Cortex of kidney (tissue), 1 donor: ENCODE results near the gene ALKBH8.
"Not testable (repeated sequence)": the region's sequence is repeated elsewhere in the genome, so short reads cannot be mapped to it uniquely, and the experiment has no call there.

ENCODE experiments used
- DNase-seq: peaks from one replicate; lab custom pipeline; 2025; lab: John Stamatoyannopoulos, UW

Gene ALKBH8, protein sequence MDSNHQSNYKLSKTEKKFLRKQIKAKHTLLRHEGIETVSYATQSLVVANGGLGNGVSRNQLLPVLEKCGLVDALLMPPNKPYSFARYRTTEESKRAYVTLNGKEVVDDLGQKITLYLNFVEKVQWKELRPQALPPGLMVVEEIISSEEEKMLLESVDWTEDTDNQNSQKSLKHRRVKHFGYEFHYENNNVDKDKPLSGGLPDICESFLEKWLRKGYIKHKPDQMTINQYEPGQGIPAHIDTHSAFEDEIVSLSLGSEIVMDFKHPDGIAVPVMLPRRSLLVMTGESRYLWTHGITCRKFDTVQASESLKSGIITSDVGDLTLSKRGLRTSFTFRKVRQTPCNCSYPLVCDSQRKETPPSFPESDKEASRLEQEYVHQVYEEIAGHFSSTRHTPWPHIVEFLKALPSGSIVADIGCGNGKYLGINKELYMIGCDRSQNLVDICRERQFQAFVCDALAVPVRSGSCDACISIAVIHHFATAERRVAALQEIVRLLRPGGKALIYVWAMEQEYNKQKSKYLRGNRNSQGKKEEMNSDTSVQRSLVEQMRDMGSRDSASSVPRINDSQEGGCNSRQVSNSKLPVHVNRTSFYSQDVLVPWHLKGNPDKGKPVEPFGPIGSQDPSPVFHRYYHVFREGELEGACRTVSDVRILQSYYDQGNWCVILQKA

DNA sequence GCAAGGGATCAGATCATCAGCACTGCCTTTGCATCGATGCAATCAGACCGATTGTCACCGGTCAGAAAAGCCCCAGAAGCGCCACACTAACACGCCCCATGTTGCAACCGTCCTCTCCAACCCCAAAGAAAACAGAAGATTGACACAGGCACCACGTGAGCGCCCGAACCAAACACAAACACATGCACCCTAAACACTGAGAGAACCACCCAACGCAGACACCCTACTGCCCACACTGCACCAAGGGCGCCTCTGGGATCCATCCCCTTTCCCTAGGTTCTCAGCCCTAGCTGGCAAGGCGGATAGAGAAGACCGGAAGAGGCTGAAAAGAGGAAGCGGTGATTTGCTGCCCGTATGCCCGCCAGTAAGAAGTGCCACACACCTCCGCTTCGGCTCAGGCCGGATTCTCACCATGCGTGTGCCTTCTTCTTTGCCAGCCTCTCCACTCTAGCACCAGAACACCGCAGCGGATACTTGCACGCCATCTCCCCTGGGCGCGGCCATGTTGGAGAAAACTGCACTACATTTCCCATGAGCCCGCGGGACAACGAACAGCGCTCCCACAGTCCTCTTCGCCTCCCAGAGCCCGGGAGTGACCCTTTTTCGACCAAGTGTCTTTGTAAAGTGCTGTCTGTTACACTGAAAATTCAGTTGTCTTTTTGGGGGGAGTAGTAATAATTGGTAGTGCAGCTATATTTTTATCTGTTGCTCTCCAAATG is at the start of gene ALKBH8:
ALKBH8 (minus strand) TSS at position 517 of the 719 bp plus-strand sequence. CDS start 4,842 bp downstream, outside the sequence.
- no peak for DNase-seq

DNA sequence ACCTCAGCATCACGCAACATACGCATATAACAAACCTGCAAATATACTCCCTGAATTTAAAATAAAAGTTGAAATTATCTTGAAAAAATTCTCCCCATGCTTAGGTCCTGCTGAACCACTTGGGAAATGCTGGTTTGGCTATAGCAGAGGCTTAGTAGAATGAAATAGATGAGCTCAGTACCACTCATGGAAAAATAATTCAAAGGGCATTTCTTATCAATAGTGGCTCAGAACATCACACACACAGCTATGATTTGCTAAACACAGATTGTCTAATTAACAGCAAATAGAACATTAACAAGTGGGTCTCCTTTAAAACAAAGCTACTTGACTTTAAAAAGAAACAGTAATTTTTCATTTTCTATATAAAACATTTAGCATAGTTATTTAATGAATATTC is 46.9 kb upstream of the ALKBH8 start:
- no peak for DNase-seq

DNA sequence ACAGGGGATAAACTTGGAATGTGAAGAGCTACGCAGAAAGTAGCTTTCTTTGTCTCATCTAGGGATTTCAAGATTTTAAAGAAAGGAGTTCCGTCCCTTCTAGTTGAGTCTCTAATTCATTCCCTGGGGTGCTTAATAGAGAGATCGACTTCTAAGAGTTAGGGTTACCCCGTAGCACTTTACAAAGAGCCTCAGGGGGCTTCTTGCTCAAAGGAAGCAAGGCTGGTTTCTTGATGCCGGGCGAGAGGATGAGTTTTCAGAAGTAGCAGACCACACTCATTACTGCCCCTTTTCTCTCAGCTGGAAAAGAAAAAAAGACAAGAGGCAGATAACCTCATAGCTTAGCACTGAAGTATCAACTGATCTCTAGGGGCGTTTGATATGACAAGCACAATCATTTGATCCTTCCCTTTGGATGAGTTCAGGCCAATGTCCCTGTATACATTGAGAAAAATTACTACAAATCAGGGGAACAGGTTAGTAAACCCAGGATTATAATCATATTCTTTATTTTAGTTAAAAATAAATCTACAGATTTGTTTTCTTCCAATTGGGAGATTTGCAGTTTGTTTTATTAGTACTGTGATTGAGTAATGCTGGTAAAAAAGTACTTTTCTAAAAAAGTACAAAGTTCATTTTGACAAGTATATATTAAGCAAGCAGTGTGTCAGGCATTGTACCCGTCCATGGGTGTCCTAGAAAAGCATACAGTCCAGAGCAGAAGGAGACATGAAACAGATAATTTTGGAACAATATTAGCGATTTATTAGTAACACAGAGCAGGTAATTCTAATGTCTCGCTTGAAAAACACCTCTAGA is 44.1 kb upstream of the ALKBH8 start:
- no peak for DNase-seq

DNA sequence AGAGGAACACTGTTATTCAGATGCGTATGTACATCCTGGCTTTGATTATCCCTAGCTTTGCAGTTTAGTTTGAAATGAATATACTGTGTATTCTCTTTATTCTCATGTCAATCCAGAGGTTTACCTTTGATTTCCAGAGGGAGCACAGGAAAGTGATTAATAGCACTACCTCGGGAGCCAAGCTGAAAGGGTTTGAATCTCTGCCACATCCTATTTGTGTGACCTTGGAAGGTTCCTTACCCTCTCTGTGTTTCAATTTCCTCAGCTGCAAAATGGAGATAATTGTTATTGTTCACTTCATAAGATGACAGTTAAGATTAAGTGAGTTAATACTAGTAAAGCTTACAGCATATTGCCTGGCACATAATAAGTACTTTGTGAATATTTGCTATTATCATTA is 43.3 kb upstream of the ALKBH8 start:
- no peak for DNase-seq

DNA sequence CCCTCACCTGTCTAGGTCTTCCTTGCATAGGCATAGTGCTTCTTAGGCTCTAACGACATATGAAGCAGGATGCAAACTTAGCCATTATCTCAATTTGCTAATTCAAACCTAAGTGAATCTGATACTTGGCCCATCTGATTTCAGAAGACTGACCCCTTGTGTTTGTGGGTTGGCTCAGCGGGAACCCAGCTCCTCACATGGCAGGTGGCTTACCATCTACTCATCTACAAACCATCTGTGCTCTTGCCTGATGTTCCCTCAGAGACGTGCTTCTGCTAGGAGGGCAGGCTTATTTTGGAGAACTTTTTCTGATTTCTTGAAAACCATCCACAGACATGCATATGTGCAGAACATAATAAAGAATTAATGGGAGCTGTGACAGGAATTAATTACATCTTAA is 40.6 kb upstream of the ALKBH8 start:
- no peak for DNase-seq

DNA sequence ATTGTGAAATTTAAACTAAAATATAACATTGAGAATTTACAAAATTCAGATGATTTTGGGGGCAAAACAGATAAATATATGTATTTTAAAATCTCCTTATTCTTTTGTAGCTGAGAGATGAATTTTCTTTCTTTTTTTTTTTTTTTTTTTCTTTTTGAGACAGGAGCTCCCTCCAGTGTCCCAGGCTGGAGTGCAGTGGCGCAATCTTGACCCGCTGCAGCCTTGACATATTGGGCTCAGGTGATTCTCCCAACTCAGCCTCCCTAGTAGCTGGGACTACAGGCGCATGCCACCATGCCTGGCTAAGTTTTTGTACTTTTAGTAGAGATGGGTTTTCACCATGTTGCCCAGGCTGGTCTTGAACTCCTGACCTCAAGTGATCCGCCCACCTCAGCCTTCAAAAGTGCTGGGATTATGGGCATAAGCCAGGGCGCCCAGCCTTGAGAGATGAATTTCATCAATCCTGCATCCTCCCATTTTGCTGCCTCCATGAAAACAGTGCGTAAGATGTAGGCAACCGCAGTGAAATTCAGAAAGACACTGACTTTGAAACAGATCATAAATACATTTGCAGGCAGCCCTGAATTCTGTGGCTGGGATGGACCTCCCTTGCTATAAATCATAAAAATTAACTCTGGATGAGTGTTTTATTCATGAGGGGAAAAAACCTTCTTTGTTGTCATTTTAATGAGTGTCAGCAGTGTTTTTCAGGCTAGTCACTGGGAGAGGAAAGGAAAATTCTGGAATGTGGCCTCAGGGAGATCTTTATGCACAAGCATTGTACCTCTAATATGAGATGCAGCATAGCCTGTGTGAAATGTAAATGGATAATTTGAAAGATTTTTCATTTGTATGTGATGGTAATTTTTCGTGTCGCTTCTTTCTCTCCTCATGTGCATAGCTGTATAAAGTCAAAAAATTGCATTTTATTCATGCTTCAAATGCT is 39.8 kb upstream of the ALKBH8 start:
- DNase-seq = no peak

DNA sequence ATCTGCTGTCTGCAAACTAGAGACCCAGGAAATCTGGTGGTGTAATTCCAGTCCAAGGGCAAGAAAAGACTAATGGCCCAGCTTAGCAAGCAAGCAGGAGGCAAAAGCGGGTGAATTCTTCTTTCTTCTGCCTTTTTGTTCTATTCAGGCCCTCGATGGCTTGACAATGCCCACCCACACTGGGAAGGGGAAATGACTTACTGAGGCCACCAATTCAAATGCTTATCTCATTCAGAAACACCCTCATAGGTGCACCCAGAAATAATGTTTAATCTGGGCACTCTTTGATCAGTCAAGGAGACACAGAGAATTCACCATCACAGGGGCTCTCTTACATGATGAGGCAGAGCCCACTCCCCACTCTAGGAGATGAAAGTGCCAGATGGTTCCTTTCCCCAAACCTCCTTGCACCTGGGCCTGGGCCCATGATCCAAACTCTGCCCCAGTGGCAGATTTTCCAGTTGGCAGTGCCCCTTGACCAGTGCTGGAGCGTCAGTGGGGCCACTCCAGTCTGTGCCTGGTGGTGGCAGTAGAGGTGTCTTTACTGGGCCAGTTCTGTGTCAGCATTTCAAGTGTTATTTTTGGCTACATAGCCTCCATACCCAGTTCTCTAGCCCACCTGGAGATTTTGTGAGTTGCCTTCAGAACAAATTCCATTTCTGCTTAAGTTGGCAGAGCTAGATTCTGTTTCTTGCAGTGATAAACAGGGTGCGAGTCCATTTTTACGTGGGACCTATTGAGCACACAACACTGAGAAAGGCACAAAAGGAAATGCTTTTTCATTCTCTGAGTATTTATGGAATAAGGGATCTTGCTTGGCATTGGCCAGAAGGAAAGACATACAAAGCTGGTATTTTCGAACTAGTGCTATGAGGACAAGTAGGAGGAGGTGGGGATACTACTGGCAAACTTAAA is 32.9 kb upstream of the ALKBH8 start:
- no peak for DNase-seq

DNA sequence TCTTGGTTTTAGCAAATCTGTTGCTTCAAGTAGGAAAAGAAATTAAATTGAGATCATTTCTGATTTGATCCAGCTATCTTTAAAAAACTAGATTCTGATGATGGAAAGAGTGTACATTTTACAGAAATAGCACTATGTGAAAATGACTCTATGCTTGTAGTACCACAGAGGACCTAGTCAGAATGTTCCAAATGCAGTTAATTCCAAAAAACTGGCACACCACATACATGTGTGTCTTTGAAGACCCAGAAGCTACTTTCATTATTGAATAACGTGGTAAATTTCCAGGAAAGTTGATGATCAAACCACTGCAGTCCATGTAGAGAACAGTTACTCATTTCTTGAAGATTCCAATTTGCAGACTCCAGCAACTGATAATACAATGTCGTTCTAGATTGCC is 29.2 kb upstream of the ALKBH8 start:
- DNase-seq = no peak

DNA sequence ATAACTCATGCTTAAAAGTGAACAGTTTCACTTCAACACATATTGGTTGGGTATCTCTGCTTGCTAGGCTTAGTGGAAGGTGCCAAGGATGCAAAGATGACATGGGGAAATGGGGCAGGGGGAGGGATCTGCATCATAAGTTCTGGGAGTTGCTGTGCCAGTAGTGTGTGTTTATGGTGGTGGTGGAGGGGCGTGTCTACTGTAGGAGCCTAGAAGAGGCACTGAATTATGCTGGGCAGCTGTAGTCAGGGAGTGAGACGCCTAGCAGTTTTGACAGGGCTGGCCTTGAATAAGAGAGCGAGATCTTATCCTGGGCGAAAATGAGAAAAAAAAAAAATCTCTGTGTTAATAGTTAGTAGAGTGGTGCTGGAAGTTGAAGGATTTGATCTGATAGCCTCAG is 28.4 kb upstream of the ALKBH8 start:
- no peak for DNase-seq

DNA sequence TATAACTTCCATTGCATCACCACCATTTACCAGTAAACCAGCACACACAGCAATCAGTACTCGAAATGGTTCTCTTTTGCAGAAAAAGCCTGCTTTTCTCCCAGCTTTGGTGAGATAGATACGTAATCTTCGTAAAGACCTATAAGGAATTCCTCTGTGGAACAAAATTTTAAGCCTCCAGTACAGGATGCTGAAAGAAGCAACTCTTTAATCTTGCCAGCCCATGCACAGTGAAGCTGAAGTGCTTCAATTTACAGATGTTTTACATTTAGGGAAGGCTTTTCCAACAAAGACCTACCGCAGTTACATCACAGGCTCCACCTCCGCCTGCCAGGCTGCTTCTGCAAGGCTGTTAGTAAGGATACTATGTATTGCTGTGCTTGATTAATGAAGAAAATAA is 27.3 kb upstream of the ALKBH8 start:
- DNase-seq = no peak

DNA sequence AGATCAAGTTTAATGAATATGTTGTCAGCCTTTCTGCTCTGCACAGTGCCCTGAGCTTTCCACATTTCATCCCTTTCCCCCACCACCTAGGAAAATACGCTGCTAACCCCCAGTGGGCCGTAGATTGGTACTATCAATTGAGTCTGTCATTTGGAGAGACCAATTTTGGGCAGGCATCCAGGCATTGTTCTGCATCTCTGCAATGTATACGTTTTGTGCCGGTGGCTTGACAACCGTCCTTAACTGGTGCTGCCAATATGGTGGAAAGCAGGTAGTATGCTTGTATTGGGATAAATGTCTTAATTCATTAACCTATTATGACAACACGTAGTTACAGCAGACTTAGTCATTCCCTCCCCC is 26.7 kb upstream of the ALKBH8 start:
- DNase-seq = no peak

DNA sequence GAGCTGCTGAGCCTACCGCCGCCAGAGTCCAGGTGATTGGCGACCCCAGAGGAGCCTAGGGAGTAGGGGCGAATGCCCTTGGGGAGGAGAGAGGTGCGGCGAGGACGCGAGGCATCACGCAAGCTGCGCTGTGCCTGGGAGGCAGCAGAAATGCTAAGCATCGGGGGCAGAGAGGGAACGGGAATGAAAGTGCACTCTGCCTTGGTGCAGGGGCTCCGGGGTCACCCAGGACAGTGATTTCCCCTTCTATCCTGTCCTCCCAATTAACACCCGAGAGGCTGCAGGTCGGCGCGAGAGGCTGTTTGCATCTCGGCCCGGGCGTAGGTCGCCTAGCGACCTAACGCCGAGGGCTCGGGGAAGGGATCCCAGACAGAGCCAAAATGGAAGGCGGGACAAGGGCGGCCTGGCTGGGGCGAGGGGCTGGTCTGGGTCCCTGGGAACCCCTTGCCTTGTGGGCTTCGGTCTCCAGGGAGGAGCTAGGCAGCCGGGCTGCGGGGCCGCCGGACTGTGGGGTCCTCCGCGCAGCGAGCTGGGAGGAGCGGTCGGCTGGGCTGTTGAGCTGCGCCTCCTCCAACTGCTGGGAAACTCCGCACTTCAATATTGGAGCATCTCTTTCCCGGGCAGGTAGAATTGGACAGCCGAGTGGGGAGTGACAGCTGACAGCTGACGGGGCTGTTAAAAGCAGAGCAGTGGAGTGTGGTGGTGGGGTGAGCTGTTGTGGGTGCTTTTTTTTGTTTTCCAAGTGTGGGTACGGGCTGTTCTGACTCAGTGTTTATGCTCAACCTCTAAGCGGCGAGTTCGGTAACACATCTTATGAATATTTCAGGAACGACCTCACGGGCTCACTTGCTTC is 26.1 kb upstream of the ALKBH8 start:
- DNase-seq = no peak

DNA sequence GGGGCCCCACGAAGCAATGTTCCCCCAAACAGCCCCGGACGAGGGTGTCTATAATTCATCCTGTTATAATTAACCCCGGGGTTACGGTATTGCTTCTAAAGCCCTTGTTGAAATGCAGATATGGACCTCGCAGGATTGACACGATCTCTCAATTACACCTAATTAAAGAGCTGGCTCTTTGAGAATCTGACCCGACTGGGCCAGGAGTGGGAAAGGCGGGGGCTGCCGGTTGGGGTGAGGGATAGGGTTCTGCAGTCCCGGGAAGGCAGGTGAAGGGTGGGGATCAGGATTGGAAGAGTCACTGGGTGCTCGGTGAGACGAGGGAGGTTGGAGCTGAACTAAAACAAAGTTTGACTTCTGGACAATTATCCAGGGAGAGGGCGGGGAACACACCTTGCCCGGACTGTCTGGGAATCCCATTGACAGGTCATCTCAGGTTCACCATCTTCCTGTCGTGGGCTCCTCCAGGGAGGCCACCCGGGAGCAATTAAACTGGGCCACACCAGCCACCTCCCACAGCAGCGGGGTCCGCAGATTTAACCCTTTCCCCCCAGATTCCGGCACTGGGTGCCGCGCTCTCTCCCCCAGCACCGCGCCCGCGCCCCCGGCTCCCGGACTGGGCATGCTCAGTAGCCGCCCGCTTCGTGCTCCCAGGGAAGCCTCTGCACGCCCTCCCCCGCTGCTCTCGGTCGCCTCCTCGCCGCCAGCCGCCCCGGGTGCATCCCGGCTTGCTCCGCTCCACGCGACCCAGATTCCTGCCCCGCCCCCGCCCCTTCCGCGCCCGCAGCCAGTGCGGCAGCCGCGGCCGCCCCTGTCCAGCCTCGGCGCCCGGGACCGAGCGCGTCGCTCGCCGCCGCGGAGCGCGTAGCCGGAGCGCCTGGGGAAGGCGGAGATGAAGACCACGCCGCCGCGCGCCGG is 25.2 kb upstream of the ALKBH8 start, which contains the start of gene ELMOD1:
ELMOD1 (plus strand) TSS at position 688 of the 918 bp plus-strand sequence. CDS start 27,043 bp downstream, outside the sequence.
- no peak for DNase-seq

DNA sequence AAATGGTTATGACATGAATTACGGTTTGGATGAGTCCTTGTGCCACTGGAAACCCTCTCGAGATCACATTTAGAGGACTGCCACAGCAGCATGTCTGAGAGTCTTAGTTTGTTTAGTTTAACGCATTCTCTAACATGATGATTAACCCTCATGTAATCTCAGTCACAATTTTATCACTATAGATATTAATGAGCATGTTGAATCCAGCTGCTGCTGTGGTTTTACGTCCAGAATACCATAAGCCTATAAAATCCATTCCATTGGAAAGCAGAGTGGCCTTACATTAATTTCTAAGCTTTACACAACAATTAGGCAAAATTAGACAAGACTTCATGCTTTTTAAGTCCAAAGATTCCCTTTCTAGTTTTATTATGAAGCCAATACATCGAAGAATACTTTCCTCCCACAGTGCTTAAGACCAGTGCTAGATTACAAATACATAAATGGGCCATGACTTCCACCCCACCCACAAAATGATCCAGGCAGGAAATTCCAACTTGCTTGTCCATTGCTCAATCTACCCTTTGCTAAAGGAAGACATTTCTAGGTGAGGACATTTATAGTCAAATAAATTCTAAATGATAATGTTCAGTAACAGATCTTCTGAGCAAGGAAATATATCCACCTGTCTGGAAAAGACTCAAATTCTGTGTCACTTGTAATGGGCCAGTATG is 21.9 kb upstream of the ALKBH8 start:
- no peak for DNase-seq

DNA sequence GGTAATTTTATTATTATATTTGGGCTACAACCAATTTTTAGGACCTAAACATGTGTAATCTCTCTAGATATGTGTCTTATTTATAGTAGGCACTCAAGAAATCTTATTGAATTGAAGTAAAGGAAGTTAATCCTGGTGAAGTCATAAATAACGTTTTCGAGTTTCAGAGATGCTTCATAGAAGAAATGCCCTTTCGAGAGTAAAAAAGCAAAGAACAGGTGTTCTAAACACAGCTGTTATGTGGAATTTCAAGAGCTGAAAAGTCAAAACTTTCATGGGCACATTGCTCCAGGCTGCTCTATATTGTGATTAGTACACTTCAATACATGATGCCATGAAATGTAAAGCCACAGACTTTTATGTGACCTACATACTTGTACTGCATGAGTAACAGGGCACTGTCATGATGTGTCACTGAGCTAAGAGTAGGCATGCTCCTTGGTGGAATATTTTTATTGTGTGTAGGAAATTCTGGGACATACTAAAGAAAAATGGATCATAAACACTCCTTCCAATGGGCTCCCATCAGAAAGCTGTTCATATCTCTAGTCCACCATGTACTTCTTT is 18.2 kb upstream of the ALKBH8 start:
- DNase-seq = no peak

DNA sequence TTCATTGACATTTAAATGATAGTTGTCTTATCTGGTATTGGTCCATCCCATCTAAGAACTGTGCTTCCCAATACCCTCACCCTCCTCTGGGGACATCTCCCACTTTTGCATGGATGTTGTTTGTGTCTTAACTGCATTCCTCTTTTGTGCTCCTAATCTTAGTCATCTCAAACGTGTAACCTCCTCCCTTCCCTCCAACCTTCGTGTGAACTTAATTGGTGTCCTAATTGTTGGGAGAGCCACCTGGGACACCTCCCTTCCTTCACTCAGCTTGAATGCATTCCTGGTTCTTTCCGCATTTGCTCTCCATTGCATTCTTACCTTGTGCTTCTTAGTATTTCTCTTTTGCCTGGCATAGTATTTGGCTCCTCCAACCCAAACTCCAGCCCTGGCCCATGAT is 15.6 kb upstream of the ALKBH8 start:
- no peak for DNase-seq

DNA sequence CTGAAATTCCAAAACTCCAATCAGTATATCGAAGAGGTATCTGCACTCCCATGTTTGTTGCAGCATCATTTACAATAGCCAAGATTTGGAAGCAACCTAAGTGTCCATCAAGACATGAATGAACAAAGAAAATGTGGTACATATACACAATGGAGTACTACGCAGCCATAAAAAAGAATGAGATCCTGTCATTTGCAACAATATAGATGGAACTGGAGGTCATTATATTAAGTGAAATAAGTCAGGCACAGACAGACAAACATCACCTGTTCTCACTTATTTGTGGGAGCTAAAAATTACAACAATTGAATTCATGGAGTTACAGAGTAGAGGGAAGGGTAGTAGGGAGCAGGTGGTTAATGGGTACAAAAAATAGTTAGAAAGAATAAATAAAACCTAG is 13.6 kb upstream of the ALKBH8 start:
- not testable (repeated sequence) for DNase-seq
